ENCODE results near the gene GOPC.

GOPC gene

DNA sequence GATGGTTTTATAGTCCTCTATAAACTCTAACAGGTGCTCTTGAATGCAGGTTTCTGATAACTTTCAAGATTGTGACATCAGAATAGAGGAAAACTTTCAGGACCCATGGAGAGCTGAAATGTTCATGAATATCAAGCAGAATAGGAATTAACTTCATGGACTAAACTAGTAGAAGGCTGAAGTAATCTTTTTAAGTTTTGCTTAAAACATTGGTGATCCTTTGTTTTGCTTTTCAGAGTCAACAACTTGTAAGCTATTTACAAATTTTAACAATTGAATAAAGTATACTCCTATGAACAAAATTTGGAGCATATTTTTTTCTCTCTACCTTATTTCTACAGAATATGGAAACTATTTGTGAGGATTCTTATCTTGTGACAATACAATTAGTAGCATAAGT is 25.2 kb upstream of the GOPC start:
- no peak for ATAC-seq
- TF ChIP-seq, protein P1, sequence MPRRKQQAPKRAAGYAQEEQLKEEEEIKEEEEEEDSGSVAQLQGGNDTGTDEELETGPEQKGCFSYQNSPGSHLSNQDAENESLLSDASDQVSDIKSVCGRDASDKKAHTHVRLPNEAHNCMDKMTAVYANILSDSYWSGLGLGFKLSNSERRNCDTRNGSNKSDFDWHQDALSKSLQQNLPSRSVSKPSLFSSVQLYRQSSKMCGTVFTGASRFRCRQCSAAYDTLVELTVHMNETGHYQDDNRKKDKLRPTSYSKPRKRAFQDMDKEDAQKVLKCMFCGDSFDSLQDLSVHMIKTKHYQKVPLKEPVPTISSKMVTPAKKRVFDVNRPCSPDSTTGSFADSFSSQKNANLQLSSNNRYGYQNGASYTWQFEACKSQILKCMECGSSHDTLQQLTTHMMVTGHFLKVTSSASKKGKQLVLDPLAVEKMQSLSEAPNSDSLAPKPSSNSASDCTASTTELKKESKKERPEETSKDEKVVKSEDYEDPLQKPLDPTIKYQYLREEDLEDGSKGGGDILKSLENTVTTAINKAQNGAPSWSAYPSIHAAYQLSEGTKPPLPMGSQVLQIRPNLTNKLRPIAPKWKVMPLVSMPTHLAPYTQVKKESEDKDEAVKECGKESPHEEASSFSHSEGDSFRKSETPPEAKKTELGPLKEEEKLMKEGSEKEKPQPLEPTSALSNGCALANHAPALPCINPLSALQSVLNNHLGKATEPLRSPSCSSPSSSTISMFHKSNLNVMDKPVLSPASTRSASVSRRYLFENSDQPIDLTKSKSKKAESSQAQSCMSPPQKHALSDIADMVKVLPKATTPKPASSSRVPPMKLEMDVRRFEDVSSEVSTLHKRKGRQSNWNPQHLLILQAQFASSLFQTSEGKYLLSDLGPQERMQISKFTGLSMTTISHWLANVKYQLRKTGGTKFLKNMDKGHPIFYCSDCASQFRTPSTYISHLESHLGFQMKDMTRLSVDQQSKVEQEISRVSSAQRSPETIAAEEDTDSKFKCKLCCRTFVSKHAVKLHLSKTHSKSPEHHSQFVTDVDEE (CRISPR knock-in tag; IDR thresholded peaks at IDR 0.05), result no peak
- TF ChIP-seq PPARA (CRISPR knock-in tag; IDR thresholded peaks at IDR 0.05; ENCODE audit: borderline replicate concordance), result no peak

DNA sequence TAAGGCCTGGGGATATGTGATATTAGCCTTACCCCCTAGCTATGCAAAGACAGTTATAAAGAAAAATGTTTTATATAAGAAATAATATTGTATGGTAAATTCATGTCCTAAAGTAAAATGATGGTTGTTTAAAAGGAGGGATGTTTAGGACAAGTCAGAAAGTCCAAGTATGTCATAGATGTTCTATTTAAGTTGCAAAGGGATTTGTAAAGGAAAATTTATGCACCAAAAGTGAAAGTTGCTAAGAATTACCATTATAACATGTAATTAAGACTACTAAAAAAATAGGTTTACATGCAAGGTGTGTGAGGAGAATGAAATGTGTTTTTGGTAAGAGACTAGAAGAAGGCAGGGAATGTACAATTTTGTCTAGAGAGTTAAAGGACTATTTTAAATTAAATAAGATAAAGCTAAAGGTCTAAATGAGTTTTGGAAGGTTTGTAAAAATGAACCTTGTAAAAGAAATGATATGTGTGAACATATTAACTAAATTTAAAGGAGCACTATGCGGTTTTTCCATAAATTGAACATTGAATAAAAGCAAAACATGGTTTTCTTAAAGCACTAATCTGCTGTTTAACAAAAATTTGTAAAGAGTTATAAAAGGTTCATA is 22.7 kb upstream of the GOPC start:
- no peak for ATAC-seq

DNA sequence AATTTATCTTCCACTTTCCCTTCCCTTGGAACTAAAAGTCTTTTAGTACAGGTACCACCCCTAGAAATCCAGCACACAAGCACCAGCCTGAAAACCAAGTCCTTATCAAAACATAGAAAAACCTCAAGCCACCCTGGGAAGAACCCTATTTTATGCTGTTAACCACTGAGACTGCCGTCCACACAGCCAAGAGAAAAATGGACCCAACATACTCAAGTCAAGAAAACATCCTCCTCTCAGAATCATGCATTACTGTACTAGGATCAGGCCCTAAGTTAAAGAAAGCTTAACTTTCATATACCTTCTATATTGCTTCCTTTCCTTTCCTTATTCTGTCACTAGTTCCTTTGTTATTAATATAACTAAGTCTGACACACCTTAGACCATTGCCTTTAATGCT is 16.9 kb upstream of the GOPC start:
- ATAC-seq, result no peak
- TF ChIP-seq, protein P2, sequence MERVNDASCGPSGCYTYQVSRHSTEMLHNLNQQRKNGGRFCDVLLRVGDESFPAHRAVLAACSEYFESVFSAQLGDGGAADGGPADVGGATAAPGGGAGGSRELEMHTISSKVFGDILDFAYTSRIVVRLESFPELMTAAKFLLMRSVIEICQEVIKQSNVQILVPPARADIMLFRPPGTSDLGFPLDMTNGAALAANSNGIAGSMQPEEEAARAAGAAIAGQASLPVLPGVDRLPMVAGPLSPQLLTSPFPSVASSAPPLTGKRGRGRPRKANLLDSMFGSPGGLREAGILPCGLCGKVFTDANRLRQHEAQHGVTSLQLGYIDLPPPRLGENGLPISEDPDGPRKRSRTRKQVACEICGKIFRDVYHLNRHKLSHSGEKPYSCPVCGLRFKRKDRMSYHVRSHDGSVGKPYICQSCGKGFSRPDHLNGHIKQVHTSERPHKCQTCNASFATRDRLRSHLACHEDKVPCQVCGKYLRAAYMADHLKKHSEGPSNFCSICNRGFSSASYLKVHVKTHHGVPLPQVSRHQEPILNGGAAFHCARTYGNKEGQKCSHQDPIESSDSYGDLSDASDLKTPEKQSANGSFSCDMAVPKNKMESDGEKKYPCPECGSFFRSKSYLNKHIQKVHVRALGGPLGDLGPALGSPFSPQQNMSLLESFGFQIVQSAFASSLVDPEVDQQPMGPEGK (CRISPR knock-in tag; IDR thresholded peaks at IDR 0.05; ENCODE audit: borderline replicate concordance), result no peak
- TF ChIP-seq, protein P3, sequence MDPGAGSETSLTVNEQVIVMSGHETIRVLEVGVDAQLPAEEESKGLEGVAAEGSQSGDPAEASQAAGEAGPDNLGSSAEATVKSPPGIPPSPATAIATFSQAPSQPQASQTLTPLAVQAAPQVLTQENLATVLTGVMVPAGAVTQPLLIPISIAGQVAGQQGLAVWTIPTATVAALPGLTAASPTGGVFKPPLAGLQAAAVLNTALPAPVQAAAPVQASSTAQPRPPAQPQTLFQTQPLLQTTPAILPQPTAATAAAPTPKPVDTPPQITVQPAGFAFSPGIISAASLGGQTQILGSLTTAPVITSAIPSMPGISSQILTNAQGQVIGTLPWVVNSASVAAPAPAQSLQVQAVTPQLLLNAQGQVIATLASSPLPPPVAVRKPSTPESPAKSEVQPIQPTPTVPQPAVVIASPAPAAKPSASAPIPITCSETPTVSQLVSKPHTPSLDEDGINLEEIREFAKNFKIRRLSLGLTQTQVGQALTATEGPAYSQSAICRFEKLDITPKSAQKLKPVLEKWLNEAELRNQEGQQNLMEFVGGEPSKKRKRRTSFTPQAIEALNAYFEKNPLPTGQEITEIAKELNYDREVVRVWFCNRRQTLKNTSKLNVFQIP (CRISPR knock-in tag; IDR thresholded peaks at IDR 0.05; ENCODE audit: borderline replicate concordance, low read depth), result no peak
- TF ChIP-seq ZFP3 (CRISPR knock-in tag; IDR thresholded peaks at IDR 0.05) (no peak), OSR1 (CRISPR knock-in tag; IDR thresholded peaks at IDR 0.05) (no peak), ESRRG (CRISPR knock-in tag; IDR thresholded peaks at IDR 0.05) (no peak)

More for the DNA sequence above, 22.7 kb upstream of the GOPC start:
- TF ChIP-seq SNAI2 (CRISPR knock-in tag; IDR thresholded peaks at IDR 0.05) (no peak), ESRRG (CRISPR knock-in tag; IDR thresholded peaks at IDR 0.05) (no peak), GLIS3 (CRISPR knock-in tag; IDR thresholded peaks at IDR 0.05) (no peak), BACH2 (CRISPR knock-in tag; IDR thresholded peaks at IDR 0.05; ENCODE audit: borderline replicate concordance) (no peak), ZFP3 (CRISPR knock-in tag; IDR thresholded peaks at IDR 0.05) (no peak), ZNF70 (CRISPR knock-in tag; IDR thresholded peaks at IDR 0.05) (no peak), PPARA (CRISPR knock-in tag; IDR thresholded peaks at IDR 0.05; ENCODE audit: borderline replicate concordance) (no peak), ARNTL (CRISPR knock-in tag; IDR thresholded peaks at IDR 0.05; ENCODE audit: borderline replicate concordance, low read depth) (no peak), OSR1 (CRISPR knock-in tag; IDR thresholded peaks at IDR 0.05) (no peak), RARB (CRISPR knock-in tag; IDR thresholded peaks at IDR 0.05) (no peak), TCF4 (CRISPR knock-in tag; IDR thresholded peaks at IDR 0.05; ENCODE audit: borderline replicate concordance) (no peak), TOX (CRISPR knock-in tag; IDR thresholded peaks at IDR 0.05; ENCODE audit: borderline replicate concordance) (no peak)
- TF ChIP-seq, protein P4, sequence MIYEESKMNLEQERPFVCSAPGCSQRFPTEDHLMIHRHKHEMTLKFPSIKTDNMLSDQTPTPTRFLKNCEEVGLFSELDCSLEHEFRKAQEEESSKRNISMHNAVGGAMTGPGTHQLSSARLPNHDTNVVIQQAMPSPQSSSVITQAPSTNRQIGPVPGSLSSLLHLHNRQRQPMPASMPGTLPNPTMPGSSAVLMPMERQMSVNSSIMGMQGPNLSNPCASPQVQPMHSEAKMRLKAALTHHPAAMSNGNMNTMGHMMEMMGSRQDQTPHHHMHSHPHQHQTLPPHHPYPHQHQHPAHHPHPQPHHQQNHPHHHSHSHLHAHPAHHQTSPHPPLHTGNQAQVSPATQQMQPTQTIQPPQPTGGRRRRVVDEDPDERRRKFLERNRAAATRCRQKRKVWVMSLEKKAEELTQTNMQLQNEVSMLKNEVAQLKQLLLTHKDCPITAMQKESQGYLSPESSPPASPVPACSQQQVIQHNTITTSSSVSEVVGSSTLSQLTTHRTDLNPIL (CRISPR knock-in tag; IDR thresholded peaks at IDR 0.05; ENCODE audit: low read depth), result no peak
- TF ChIP-seq, protein P2 (CRISPR knock-in tag; IDR thresholded peaks at IDR 0.05; ENCODE audit: borderline replicate concordance), result no peak
- TF ChIP-seq, protein P3 (CRISPR knock-in tag; IDR thresholded peaks at IDR 0.05; ENCODE audit: borderline replicate concordance, low read depth), result no peak
- TF ChIP-seq, protein P5, sequence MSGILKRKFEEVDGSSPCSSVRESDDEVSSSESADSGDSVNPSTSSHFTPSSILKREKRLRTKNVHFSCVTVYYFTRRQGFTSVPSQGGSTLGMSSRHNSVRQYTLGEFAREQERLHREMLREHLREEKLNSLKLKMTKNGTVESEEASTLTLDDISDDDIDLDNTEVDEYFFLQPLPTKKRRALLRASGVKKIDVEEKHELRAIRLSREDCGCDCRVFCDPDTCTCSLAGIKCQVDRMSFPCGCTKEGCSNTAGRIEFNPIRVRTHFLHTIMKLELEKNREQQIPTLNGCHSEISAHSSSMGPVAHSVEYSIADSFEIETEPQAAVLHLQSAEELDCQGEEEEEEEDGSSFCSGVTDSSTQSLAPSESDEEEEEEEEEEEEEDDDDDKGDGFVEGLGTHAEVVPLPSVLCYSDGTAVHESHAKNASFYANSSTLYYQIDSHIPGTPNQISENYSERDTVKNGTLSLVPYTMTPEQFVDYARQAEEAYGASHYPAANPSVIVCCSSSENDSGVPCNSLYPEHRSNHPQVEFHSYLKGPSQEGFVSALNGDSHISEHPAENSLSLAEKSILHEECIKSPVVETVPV (CRISPR knock-in tag; IDR thresholded peaks at IDR 0.05), result no peak
- TF ChIP-seq, protein P1 (CRISPR knock-in tag; IDR thresholded peaks at IDR 0.05), result no peak
